Measurements from ENCODE around the gene OR13C5. TPM values are rescaled to one million over a fixed set of nuclear protein-coding genes. Genes with fewer than 3 reads are reported as not detected.

OR13C5 gene
- polyA plus RNA-seq, 4 donors: not detected

DNA sequence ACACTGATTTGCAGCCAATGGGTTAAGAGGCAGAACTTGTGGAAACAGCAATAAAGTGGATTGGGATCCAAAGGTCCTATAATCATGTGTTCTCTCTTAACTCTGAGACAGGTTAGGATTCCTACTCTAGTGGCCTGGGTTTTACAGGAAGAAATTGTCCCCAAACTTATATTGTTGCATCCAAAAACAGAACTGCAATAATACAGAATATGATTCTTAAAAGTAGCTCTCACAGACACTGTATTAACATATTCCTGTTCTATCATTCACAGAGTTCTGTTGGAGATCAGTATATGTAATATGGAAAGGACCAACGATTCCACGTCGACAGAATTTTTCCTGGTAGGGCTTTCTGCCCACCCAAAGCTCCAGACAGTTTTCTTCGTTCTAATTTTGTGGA lies 30.3 kb downstream of the OR13C5 start, which contains the start of gene OR13C8:
Gene OR13C8, plus strand, starts transcription at position 301 of the 400 bp plus-strand sequence. Its CDS starts 0 bp downstream, at position 301.
- Histone ChIP-seq H3K27ac (ENCODE audit: low read depth in 1 of 3, low read length in 2 of 3) (no peak within 1 kb of the TSS), H3K4me1 (ENCODE audit: control insufficient read depth in 3 of 3, insufficient read depth in 2 of 3, low read depth in 1 of 3, low read length in 2 of 3) (no peaks in the 10 kb centered on the region), H3K36me3 (ENCODE audit: control insufficient read depth in 3 of 3, insufficient read depth in 2 of 3, low read depth in 1 of 3, low read length in 3 of 3) (no peaks in the 10 kb centered on the region), H3K27me3 (ENCODE audit: control insufficient read depth in 3 of 3, insufficient read depth in 3 of 3, low read length in 3 of 3) (no peaks in the 10 kb centered on the region), H3K9me3 (ENCODE audit: control insufficient read depth in 2 of 2, insufficient read depth in 1 of 2, low read depth in 1 of 2, low read length in 1 of 2) (peaks cover 0 to 2% of the 10 kb centered on the region in 2 donors), H3K4me3 (ENCODE audit: low read depth in 1 of 3, low read length in 3 of 3) (no peak within 1 kb of the TSS)
- DNase-seq (no peak), FAIRE-seq (no peak)
- 84 to 90% (median 90%) methylated on average over 4 of the region's 4 CpGs for WGBS, 3 donors

- no peak for FAIRE-seq
- no peaks in the 10 kb centered on the region for H3K4me1 ChIP-seq (ENCODE audit: control insufficient read depth in 3 of 3, insufficient read depth in 2 of 3, low read depth in 1 of 3, low read length in 2 of 3)
- no peaks in the 10 kb centered on the region for H3K36me3 ChIP-seq (ENCODE audit: control insufficient read depth in 3 of 3, insufficient read depth in 2 of 3, low read depth in 1 of 3, low read length in 3 of 3)
- no peak overlapping the region for H3K27ac ChIP-seq (ENCODE audit: low read depth in 1 of 3, low read length in 2 of 3)
- no peak for DNase-seq
- H3K4me3 ChIP-seq (ENCODE audit: low read depth in 1 of 3, low read length in 3 of 3): no peak overlapping the region
- H3K9me3 ChIP-seq (ENCODE audit: control insufficient read depth in 2 of 2, insufficient read depth in 1 of 2, low read depth in 1 of 2, low read length in 1 of 2): no peaks in the 10 kb centered on the region
- 24 to 43% (median 24%) methylated on average over 1 of the region's 1 CpG for WGBS, 3 donors
- no peaks in the 10 kb centered on the region for H3K27me3 ChIP-seq (ENCODE audit: control insufficient read depth in 3 of 3, insufficient read depth in 3 of 3, low read length in 3 of 3)
These were observed 34.9 kb downstream of the OR13C5 start for GRCh38 chr9:104564358-104564757.

- FAIRE-seq: no peak
- 76 to 83% (median 80%) methylated on average over 8 of the region's 8 CpGs for WGBS, 3 donors
- Histone ChIP-seq H3K27ac (ENCODE audit: low read depth in 1 of 3, low read length in 2 of 3) (no peak overlapping the region), H3K36me3 (ENCODE audit: control insufficient read depth in 3 of 3, insufficient read depth in 2 of 3, low read depth in 1 of 3, low read length in 3 of 3) (no peaks in the 10 kb centered on the region), H3K4me3 (ENCODE audit: low read depth in 1 of 3, low read length in 3 of 3) (no peak overlapping the region), H3K4me1 (ENCODE audit: control insufficient read depth in 3 of 3, insufficient read depth in 2 of 3, low read depth in 1 of 3, low read length in 2 of 3) (no peaks in the 10 kb centered on the region), H3K9me3 (ENCODE audit: control insufficient read depth in 2 of 2, insufficient read depth in 1 of 2, low read depth in 1 of 2, low read length in 1 of 2) (peaks cover 0 to 7% of the 10 kb centered on the region in 2 donors), H3K27me3 (ENCODE audit: control insufficient read depth in 3 of 3, insufficient read depth in 3 of 3, low read length in 3 of 3) (no peaks in the 10 kb centered on the region)
- DNase-seq: no peak
These were observed 42.2 kb downstream of the OR13C5 start for GRCh38 chr9:104556830-104557634.

GRCh38 chr9:104555521-104555920 lies 43.7 kb downstream of the OR13C5 start:
- Histone ChIP-seq H3K4me1 (ENCODE audit: control insufficient read depth in 3 of 3, insufficient read depth in 2 of 3, low read depth in 1 of 3, low read length in 2 of 3) (no peaks in the 10 kb centered on the region), H3K4me3 (ENCODE audit: low read depth in 1 of 3, low read length in 3 of 3) (no peak overlapping the region), H3K9me3 (ENCODE audit: control insufficient read depth in 2 of 2, insufficient read depth in 1 of 2, low read depth in 1 of 2, low read length in 1 of 2) (peaks cover 0 to 7% of the 10 kb centered on the region in 2 donors), H3K27me3 (ENCODE audit: control insufficient read depth in 3 of 3, insufficient read depth in 3 of 3, low read length in 3 of 3) (no peaks in the 10 kb centered on the region), H3K27ac (ENCODE audit: low read depth in 1 of 3, low read length in 2 of 3) (no peak overlapping the region), H3K36me3 (ENCODE audit: control insufficient read depth in 3 of 3, insufficient read depth in 2 of 3, low read depth in 1 of 3, low read length in 3 of 3) (no peaks in the 10 kb centered on the region)
- FAIRE-seq (no peak), DNase-seq (no peak)
- 93 to 95% (median 94%) methylated on average over 1 of the region's 1 CpG for whole genome bisulfite sequencing, 3 donors

DNA sequence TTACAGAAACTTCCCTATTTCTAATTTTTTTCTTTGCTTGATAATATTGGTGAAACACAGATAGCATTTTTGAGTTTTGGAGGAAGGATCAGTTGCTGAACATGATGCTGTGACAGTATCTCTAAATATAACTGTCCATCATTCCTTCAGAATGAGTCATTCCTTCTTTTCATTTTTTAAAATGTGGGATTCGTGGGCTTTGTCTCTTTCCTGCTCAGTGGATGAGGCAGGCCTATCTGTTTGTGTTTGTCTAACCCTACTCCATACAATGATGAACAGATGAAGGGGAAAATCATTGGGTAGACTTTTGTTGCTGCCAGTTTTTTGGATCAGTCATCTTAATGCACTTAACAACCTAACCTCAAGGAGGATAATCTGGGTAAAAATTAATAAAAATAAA lies 46.0 kb downstream of the OR13C5 start:
- no peaks in the 10 kb centered on the region for H3K4me1 ChIP-seq (ENCODE audit: control insufficient read depth in 3 of 3, insufficient read depth in 2 of 3, low read depth in 1 of 3, low read length in 2 of 3)
- peaks cover 0 to 7% of the 10 kb centered on the region in 2 donors for H3K9me3 ChIP-seq (ENCODE audit: control insufficient read depth in 2 of 2, insufficient read depth in 1 of 2, low read depth in 1 of 2, low read length in 1 of 2)
- no peaks in the 10 kb centered on the region for H3K36me3 ChIP-seq (ENCODE audit: control insufficient read depth in 3 of 3, insufficient read depth in 2 of 3, low read depth in 1 of 3, low read length in 3 of 3)
- 7 to 31% (median 12%) methylated on average over 1 of the region's 1 CpG for WGBS, 3 donors
- H3K27ac ChIP-seq (ENCODE audit: low read depth in 1 of 3, low read length in 2 of 3): no peak overlapping the region
- no peak for DNase-seq
- no peak overlapping the region for H3K4me3 ChIP-seq (ENCODE audit: low read depth in 1 of 3, low read length in 3 of 3)
- no peaks in the 10 kb centered on the region for H3K27me3 ChIP-seq (ENCODE audit: control insufficient read depth in 3 of 3, insufficient read depth in 3 of 3, low read length in 3 of 3)
- no peak for FAIRE-seq

Other genes starting within 250 kb of the OR13C5 start
- not detected for gene OR13F1, start 95.2 kb downstream of the OR13C5 start, polyA plus RNA-seq
- gene OR13C4, start 72.2 kb downstream of the OR13C5 start, polyA plus RNA-seq: not detected
- gene OR13C3, start 62.6 kb downstream of the OR13C5 start, polyA plus RNA-seq: not detected
- not detected for gene OR13C8, start 30.2 kb downstream of the OR13C5 start, polyA plus RNA-seq
- not detected for gene OR13C2, start 6.2 kb upstream of the OR13C5 start, polyA plus RNA-seq
- not detected for gene OR13C9, start 18.8 kb upstream of the OR13C5 start, polyA plus RNA-seq
- gene OR13D1, start 95.1 kb upstream of the OR13C5 start, polyA plus RNA-seq: not detected
- 10 to 100 TPM; 26.5 to 41.7 (median 35.3) TPM for gene NIPSNAP3A, start 148.3 kb upstream of the OR13C5 start, polyA plus RNA-seq
- 1 to 10 TPM in 2 of 4 donors, under 1 TPM in 1, not detected in 1; 0.67 to 3.1 (median 1.1) TPM for gene NIPSNAP3B, start 164.7 kb upstream of the OR13C5 start, polyA plus RNA-seq

Measured in small intestine (tissue), 7 donors.